Skeletal muscle tissue (tissue), 4 donors: ENCODE results near the gene HAUS6. TPM values are rescaled to one million over a fixed set of nuclear protein-coding genes. Genes with fewer than 3 reads are reported as not detected.

Source experiments
- H3K27ac ChIP-seq: one replicate; pipeline ENCODE4 v1.7.0; 2013; ENCODE audit warnings: mild to moderate bottlenecking, low read depth, low read length, inconsistent platforms
- H3K27me3 ChIP-seq, 3 donors: one replicate each; pipeline ENCODE4 v1.7.0; 2013; ENCODE audit warnings: low read length in 3 of 3; ENCODE audit not compliant: control insufficient read depth in 3 of 3, insufficient read depth in 3 of 3
- H3K36me3 ChIP-seq, 3 donors: one replicate each; pipeline ENCODE4 v1.7.0; 2013; ENCODE audit warnings: low read length in 3 of 3; ENCODE audit not compliant: control insufficient read depth in 3 of 3, insufficient read depth in 3 of 3
- H3K4me1 ChIP-seq, 3 donors: one replicate each; pipeline ENCODE4 v1.7.0; 2013; ENCODE audit warnings: low read length in 3 of 3, mild to moderate bottlenecking in 3 of 3; ENCODE audit not compliant: control insufficient read depth in 3 of 3, insufficient read depth in 3 of 3
- H3K4me3 ChIP-seq, 3 donors: one replicate each; pipeline ENCODE4 v1.7.0; 2013; ENCODE audit warnings: low read length in 3 of 3
- H3K9ac ChIP-seq, 3 donors: one replicate each; pipeline ENCODE4 v1.7.0; 2013; ENCODE audit warnings: low read length in 3 of 3, mild to moderate bottlenecking in 3 of 3, moderate library complexity in 2 of 3, low read depth in 1 of 3
- H3K9me3 ChIP-seq, 3 donors: one replicate each; pipeline ENCODE4 v1.7.0; 2013; ENCODE audit warnings: low read length in 3 of 3; ENCODE audit not compliant: control insufficient read depth in 3 of 3
- total RNA-seq: library from RNA; depleted of rRNA; stranded (reverse); fragments of >200 nt; gene quantifications from one replicate; pipeline ENCODE4 v1.2.3, GENCODE V29; 2014
- donor health status: Osteomylitis.

Gene HAUS6
- total RNA-seq, 1 donor from 2014 or later: 10.4 TPM

DNA sequence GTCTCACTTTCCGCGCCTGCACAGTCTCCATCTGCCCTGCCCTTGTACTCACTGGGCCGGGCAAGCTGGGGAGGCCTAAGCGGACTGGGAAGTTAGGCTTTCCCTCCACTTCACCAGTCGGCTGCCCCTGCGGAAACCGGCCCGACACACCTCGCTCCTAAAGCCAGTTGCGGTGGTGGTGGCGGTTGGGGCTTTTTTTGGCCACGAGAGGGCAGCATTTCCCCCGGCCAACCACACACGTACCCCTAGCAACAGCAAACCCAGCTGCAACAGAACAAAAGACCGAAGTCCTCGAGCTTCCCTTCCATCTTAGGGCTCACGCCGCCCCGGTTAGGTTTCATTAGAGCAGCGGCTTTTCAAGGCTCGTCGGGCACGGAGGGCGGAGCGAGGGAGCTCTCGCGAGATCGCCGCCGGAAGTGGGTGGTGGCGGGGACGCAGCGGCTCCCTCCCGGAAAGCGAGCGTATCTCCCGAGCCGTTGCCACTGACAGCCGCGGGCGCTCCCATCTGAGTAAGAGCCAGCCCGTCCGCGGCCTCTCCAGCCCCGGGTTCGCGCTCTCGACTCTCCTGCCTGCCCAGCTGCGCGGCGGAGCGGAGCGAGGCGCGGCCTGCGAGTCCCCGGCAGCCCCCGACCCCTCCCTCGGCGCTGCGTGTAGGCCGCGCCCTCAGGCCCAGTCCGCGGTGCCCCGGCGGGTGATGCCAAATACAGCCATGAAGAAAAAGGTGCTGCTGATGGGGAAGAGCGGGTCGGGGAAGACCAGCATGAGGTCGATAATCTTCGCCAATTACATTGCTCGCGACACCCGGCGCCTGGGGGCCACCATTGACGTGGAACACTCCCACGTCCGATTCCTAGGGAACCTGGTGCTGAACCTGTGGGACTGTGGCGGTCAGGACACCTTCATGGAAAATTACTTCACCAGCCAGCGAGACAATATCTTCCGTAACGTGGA, 53.5 kb downstream of the HAUS6 start, which contains the start of gene RRAGA:
Gene RRAGA (plus strand): TSS at position 462 of the 951 bp plus-strand sequence. CDS start 233 bp downstream, at position 695.
- Histone ChIP-seq H3K4me1 (peaks cover 21 to 31% (median 23%) of the 10 kb centered on the region in 3 donors), H3K9ac (peak within 1 kb of the TSS; percentile 93 to 96 (median 94)), H3K9me3 (no peaks in the 10 kb centered on the region)

DNA sequence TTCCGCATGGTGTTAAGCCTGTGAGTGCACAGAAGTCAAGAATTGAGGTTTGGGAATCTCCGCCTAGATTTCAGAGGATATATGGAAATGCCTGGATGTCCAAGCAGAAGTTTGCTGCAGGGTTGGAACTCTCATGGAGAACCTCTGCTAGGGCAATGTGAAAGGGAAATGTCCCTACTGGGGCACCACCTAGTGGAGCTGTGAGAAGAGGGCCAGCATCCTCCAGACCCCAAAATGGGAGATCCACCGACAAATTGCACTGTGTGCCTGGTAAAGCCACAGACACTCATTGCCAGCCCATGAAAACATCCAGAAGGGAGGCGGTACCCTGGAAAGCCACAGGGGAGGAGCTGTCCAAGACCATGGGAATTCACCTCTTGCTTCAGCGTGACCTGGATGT, 66.1 kb downstream of the HAUS6 start:
- Histone ChIP-seq H3K9ac (no peak overlapping the region), H3K4me3 (no peak overlapping the region), H3K36me3 (no peaks in the 10 kb centered on the region), H3K27ac (no peak overlapping the region), H3K27me3 (peaks cover 0 to 4% (median 0%) of the 10 kb centered on the region in 3 donors), H3K9me3 (no peaks in the 10 kb centered on the region), H3K4me1 (no peaks in the 10 kb centered on the region)

More for the DNA sequence above, 53.5 kb downstream of the HAUS6 start, which contains the start of gene RRAGA:
- Histone ChIP-seq H3K36me3 (peaks cover 0 to 7% (median 3%) of the 10 kb centered on the region in 3 donors), H3K27ac (peak within 1 kb of the TSS; percentile 94), H3K27me3 (no peaks in the 10 kb centered on the region), H3K4me3 (peak within 1 kb of the TSS; percentile 86 to 97 (median 96))

DNA sequence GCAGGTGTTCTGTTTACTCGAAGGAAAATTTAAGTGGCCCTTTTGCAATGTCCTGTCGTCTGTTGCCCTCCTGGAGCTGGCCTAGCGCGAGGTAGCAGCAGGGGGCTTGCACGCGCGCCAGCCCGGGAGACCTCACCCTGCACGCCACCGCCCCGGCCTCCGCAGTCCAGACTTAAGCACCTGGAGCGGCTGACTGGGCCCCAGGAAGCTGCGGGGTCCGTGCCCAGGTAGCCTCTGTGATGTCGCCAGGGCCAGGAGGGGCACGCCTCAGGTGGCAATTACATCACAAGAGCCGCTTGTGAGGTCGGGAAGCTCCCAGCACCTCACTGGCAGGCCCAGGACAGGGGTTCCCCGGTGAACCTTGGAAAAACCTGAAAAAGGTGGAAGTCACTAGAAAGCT, 69.7 kb downstream of the HAUS6 start, which contains the start of gene SAXO1:
Gene SAXO1 (minus strand): TSS at position 195 of the 400 bp plus-strand sequence. CDS start 301 bp downstream, outside the sequence.
- Histone ChIP-seq H3K27me3 (peaks cover 0 to 4% (median 0%) of the 10 kb centered on the region in 3 donors), H3K27ac (no peak within 1 kb of the TSS), H3K9me3 (no peaks in the 10 kb centered on the region), H3K4me1 (no peaks in the 10 kb centered on the region), H3K9ac (no peak within 1 kb of the TSS), H3K36me3 (no peaks in the 10 kb centered on the region), H3K4me3 (no peak within 1 kb of the TSS)

DNA sequence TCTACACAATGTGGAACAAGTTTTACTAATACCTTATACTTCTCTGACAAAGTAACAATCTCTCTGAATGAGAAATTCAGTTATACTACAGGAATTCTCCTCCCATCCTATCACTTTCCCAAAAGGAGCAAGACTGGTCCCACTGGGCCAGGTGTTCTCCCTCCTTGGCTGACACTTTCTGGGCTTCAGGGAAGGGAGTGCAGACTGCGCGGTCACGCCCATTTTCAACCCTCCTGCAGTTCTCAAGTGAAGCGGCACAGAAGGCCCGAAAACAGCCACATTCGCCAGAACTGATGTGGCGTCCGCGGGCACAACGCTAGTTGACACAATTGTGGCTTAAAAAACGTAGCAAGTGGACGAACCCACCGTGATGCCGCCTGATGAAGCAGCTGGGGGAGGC, 70.3 kb downstream of the HAUS6 start:
- no peak overlapping the region for H3K4me3 ChIP-seq
- H3K27ac ChIP-seq: no peak overlapping the region
- H3K27me3 ChIP-seq: peaks cover 0 to 4% (median 0%) of the 10 kb centered on the region in 3 donors
- no peaks in the 10 kb centered on the region for H3K9me3 ChIP-seq
- H3K4me1 ChIP-seq: no peaks in the 10 kb centered on the region
- no peaks in the 10 kb centered on the region for H3K36me3 ChIP-seq
- no peak overlapping the region for H3K9ac ChIP-seq

DNA sequence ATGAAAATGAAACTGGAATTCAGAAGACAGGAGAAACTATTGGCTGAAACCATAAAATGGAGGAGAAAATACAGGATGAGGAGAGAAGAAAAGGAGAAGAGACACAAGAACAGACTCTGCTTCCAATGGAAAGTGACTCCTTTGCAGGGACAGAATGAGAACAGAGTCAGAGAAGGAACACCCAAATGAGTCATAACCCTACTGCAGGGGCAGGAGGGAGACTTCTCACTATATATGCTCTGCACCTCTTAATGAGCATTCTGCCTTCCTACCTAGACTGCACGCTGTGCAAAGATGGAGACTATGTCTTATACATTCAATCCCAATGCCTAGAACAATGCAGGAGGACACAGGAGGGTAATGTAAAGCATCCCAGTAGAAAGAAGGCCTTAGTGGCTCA, 71.8 kb downstream of the HAUS6 start:
- no peak overlapping the region for H3K4me3 ChIP-seq
- peaks cover 0 to 4% (median 0%) of the 10 kb centered on the region in 3 donors for H3K27me3 ChIP-seq
- no peaks in the 10 kb centered on the region for H3K4me1 ChIP-seq

DNA sequence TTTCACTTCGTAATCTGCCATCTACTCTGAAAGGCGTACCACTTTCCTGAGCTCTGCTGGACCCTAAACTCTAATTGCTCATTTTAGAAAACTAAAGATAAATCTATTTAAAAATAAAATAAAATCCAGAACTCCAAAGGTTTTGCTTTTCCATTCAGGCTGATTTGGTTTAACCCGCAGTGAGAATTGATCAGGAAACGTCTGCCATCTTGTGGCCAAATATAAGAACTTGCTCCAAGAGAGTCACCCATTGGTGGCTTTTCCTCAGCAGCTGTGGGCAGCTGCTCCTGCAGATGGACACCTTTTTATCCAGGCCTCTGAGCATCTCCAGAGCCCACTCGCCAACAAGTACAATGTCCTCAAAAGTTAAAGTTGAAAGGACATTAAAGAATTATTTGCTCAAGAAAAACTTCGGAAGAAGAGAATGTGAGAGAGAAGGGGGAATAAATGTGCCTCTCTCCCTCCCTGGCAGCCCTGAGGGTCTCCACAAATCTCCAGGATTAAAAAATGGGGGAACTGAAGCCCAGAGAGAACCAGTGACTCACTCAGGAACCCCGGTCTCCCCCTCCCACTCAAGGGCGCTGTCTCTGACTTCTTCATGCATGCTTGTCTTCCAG, 73.8 kb downstream of the HAUS6 start:
- Histone ChIP-seq H3K4me3 (no peak overlapping the region), H3K27me3 (peaks cover 0 to 4% (median 0%) of the 10 kb centered on the region in 3 donors)

More for the DNA sequence above, 71.8 kb downstream of the HAUS6 start:
- Histone ChIP-seq H3K9me3 (no peaks in the 10 kb centered on the region), H3K9ac (no peak overlapping the region), H3K36me3 (no peaks in the 10 kb centered on the region), H3K27ac (no peak overlapping the region)

DNA sequence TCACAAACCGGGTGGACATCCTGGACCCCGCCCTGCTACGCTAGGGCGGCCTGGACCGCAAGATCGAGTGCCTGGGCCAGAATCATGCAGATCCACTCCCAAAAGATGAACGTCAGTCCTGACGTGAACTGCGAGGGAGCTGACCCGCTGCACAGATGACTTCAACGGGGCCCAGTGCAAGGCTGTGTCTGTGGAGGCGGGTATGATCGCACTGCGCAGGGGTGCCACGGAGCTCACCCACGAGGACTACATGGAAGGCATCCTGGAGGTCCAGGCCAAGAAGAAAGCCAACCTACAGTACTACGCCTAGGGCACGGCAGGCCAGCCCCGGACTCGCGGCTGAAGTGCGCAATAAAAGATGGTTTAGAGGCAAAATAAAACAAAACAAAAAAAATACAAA, 74.9 kb downstream of the HAUS6 start:
- Histone ChIP-seq H3K4me1 (no peaks in the 10 kb centered on the region), H3K27ac (no peak overlapping the region), H3K36me3 (no peaks in the 10 kb centered on the region)

More for the DNA sequence above, 73.8 kb downstream of the HAUS6 start:
- Histone ChIP-seq H3K27ac (no peak overlapping the region), H3K36me3 (no peaks in the 10 kb centered on the region), H3K9ac (no peak overlapping the region), H3K4me1 (no peaks in the 10 kb centered on the region), H3K9me3 (no peaks in the 10 kb centered on the region)

DNA sequence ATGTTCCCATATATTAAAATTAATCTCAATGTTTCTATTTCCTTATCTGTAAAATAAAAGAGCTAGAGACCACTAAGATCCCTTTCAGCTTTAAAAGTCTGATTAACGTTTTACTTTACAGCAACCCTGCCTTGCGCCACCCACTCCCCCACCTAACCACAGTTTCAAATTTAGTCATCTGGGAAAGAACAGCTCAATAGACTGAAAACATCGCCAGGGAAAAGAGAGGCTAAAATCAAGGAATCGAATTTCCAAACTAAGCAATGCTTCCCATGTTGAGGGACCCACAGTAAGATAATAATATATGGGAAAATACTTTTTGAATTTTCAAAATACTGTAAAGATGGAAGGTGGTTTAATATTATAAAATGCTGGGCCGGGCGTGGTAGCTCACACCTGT, 76.3 kb downstream of the HAUS6 start:
- H3K4me1 ChIP-seq: no peaks in the 10 kb centered on the region
- H3K9ac ChIP-seq: no peak overlapping the region
- H3K27me3 ChIP-seq: no peaks in the 10 kb centered on the region
- H3K36me3 ChIP-seq: no peaks in the 10 kb centered on the region
- H3K9me3 ChIP-seq: peaks cover 0 to 3% (median 0%) of the 10 kb centered on the region in 3 donors
- no peak overlapping the region for H3K27ac ChIP-seq
- no peak overlapping the region for H3K4me3 ChIP-seq

More for the DNA sequence above, 74.9 kb downstream of the HAUS6 start:
- Histone ChIP-seq H3K4me3 (no peak overlapping the region), H3K27me3 (peaks cover 0 to 4% (median 0%) of the 10 kb centered on the region in 3 donors), H3K9ac (no peak overlapping the region), H3K9me3 (no peaks in the 10 kb centered on the region)

DNA sequence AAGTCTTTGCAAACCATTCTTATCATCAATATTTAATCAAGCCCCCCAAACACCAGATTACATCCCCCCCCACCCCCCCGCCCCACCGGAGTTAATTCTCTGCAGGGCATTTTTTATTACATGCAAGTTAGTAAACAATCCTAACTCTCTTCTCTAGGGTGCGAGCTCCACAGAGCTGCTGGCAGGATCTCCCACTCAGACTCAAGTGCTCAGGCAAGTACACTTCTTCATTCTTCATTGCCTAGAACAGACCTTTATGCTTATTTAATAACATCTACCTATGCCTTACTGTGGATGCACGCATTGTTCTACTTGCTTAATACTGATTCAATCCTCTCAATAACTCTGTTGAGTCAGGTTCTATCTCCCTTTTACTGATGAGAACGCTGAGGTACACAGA, 79.6 kb downstream of the HAUS6 start:
- Histone ChIP-seq H3K4me3 (no peak overlapping the region), H3K9me3 (peaks cover 0 to 3% (median 0%) of the 10 kb centered on the region in 3 donors), H3K36me3 (no peaks in the 10 kb centered on the region), H3K4me1 (no peaks in the 10 kb centered on the region), H3K27ac (no peak overlapping the region), H3K9ac (no peak overlapping the region), H3K27me3 (no peaks in the 10 kb centered on the region)
